GM19372 (cell line): ENCODE results near the gene S100A13.
"Not testable (repeated sequence)": the region's sequence is repeated elsewhere in the genome, so short reads cannot be mapped to it uniquely, and the experiment has no call there.

Source experiments
- ATAC-seq: cut with Tn5 transposase; IDR thresholded peaks from one replicate; pipeline ENCODE4 v1.9.1; 2021; ENCODE audit warnings: mild to moderate bottlenecking, low read depth, moderate library complexity; ENCODE audit not compliant: unreplicated experiment

The S100A13 gene

GRCh38 chr1:153626904-153627714 lies at the start of gene S100A13:
S100A13 (minus strand) TSS chr1:153627505; CDS start chr1:153626472, 1,033 bp downstream.
- ATAC-seq, result no peak

GRCh38 chr1:153673511-153673910 lies 46.2 kb upstream of the S100A13 start:
- ATAC-seq, result no peak

GRCh38 chr1:153671628-153672353 lies 44.5 kb upstream of the S100A13 start:
- ATAC-seq, result not testable (repeated sequence)

GRCh38 chr1:153670859-153671627 lies 43.7 kb upstream of the S100A13 start, which contains the start of gene ILF2:
ILF2 (minus strand) TSS chr1:153670993; CDS start chr1:153670922, 71 bp downstream.
- ATAC-seq, result peak; percentile 97

GRCh38 chr1:153670257-153670858 lies 43.1 kb upstream of the S100A13 start:
- no peak for ATAC-seq

GRCh38 chr1:153669606-153670005 lies 42.3 kb upstream of the S100A13 start:
- no peak for ATAC-seq

GRCh38 chr1:153668672-153669071 lies 41.4 kb upstream of the S100A13 start:
- not testable (repeated sequence) for ATAC-seq

- no peak for ATAC-seq
Measured at GRCh38 chr1:153667439-153667838, 40.1 kb upstream of the S100A13 start.

GRCh38 chr1:153663211-153663610 lies 35.9 kb upstream of the S100A13 start:
- no peak for ATAC-seq

- ATAC-seq, result no peak
Measured at GRCh38 chr1:153662269-153662668, 35.0 kb upstream of the S100A13 start.

GRCh38 chr1:153661111-153661708 lies 33.9 kb upstream of the S100A13 start:
- ATAC-seq, result no peak

GRCh38 chr1:153659656-153660055 lies 32.4 kb upstream of the S100A13 start:
- ATAC-seq, result no peak

GRCh38 chr1:153659175-153659534 lies 31.9 kb upstream of the S100A13 start:
- ATAC-seq, result no peak

GRCh38 chr1:153658400-153659174 lies 31.3 kb upstream of the S100A13 start, which contains the start of gene SNAPIN:
SNAPIN (plus strand) TSS chr1:153658703; CDS start chr1:153658744, 41 bp downstream.
- peak; percentile 94 for ATAC-seq

- ATAC-seq, result no peak
Measured at GRCh38 chr1:153655333-153655732, 28.0 kb upstream of the S100A13 start.

GRCh38 chr1:153652805-153653500 lies 25.6 kb upstream of the S100A13 start:
- ATAC-seq, result no peak

GRCh38 chr1:153651771-153652170 lies 24.5 kb upstream of the S100A13 start:
- no peak for ATAC-seq

GRCh38 chr1:153649863-153650235 lies 22.5 kb upstream of the S100A13 start:
- ATAC-seq, result no peak
